Naive B cell (primary cell): Measurements from ENCODE around the gene ANKRD18B. TPM values are rescaled to one million over a fixed set of nuclear protein-coding genes. Genes with fewer than 3 reads are reported as not detected.
"Not testable (repeated sequence)": the region's sequence is repeated elsewhere in the genome, so short reads cannot be mapped to it uniquely, and the experiment has no call there.

ENCODE experiments used
- ATAC-seq, 2 donors: fragments of 150-1000 bp; cut with Tn5 transposase; 2 replicates each; pipeline ENCODE4 v1.10.0; 2021; ENCODE audit warnings: low read depth in 2 of 2, mild to moderate bottlenecking in 2 of 2, moderate library complexity in 2 of 2
- DNase-seq: peaks from one replicate; pipeline ENCODE4 v3.0.0; 2022
- H3K27ac Mint-ChIP-seq, 6 donors: one replicate each; pipeline ENCODE4 v1.8.0; 2020 to 2022; ENCODE audit warnings: mild to moderate bottlenecking in 6 of 6, mixed read lengths in 6 of 6, moderate library complexity in 5 of 6, inconsistent platforms in 2 of 6
- H3K27me3 Mint-ChIP-seq, 3 donors: one replicate each; pipeline ENCODE4 v1.8.0; 2021 to 2022; ENCODE audit warnings: mixed read lengths in 3 of 3, mild to moderate bottlenecking in 1 of 3
- H3K36me3 Mint-ChIP-seq, 2 donors: one replicate each; pipeline ENCODE4 v1.8.0; 2020 to 2022; ENCODE audit warnings: mixed read lengths in 2 of 2, inconsistent platforms in 1 of 2, mild to moderate bottlenecking in 1 of 2
- H3K4me1 Mint-ChIP-seq, 3 donors: one replicate each; pipeline ENCODE4 v1.8.0; 2020 to 2022; ENCODE audit warnings: mixed read lengths in 3 of 3, inconsistent platforms in 1 of 3, mild to moderate bottlenecking in 1 of 3, moderate library complexity in 1 of 3
- H3K4me3 Mint-ChIP-seq, 8 donors: one replicate each; pipeline ENCODE4 v1.8.0; 2020 to 2022; ENCODE audit warnings: mild to moderate bottlenecking in 8 of 8, mixed read lengths in 8 of 8, moderate library complexity in 8 of 8, inconsistent platforms in 2 of 8
- H3K9me3 Mint-ChIP-seq, 7 donors: one replicate each; pipeline ENCODE4 v1.8.0; 2020 to 2022; ENCODE audit warnings: mixed read lengths in 7 of 7, mild to moderate bottlenecking in 5 of 7, inconsistent platforms in 2 of 7, moderate library complexity in 1 of 7
- polyA plus RNA-seq, 6 donors: library from polyadenylated mRNA; unstranded; fragments of 300-500 nt; fragmentation: Illumina TruSeq; gene quantifications; one replicate each; pipeline ENCODE4 v1.2.3, GENCODE V29; 2021; ENCODE audit warnings: low read depth in 6 of 6

ANKRD18B gene
- polyA plus RNA-seq: not detected

- not testable (repeated sequence) for H3K9me3 Mint-ChIP-seq, H3K27ac Mint-ChIP-seq, H3K4me1 Mint-ChIP-seq, H3K36me3 Mint-ChIP-seq, DNase-seq
- H3K4me3 Mint-ChIP-seq: peak within 1 kb of the TSS; percentile 33 to 84 (median 66)
- H3K27me3 Mint-ChIP-seq: peaks cover 40 to 53% (median 51%) of the 10 kb centered on the region in 3 donors
- peak; percentile 56 to 68 for ATAC-seq
Observed at GRCh38 chr9:33523397-33524305, at the start of gene ANKRD18B. TSS of gene ANKRD18B (plus strand) at chr9:33524251. CDS start at chr9:33524490, 239 bp downstream.

- Mint-ChIP-seq H3K4me3 (peak overlapping the region in 4 of 8 donors; percentile 2 to 91 (median 61)), H3K9me3 (no peaks in the 10 kb centered on the region), H3K27me3 (no peaks in the 10 kb centered on the region), H3K4me1 (peaks cover 16 to 32% (median 28%) of the 10 kb centered on the region in 3 donors), H3K36me3 (peaks cover 7 to 10% of the 10 kb centered on the region in 2 donors), H3K27ac (no peak overlapping the region)
- ATAC-seq: no peak
- DNase-seq: no peak
Observed at GRCh38 chr9:33475357-33475756, 48.7 kb upstream of the ANKRD18B start.

GRCh38 chr9:33476503-33476902 lies 47.5 kb upstream of the ANKRD18B start:
- Mint-ChIP-seq H3K4me1 (peaks cover 13 to 29% (median 23%) of the 10 kb centered on the region in 3 donors), H3K9me3 (no peaks in the 10 kb centered on the region), H3K27me3 (no peaks in the 10 kb centered on the region), H3K4me3 (peak overlapping the region in 1 of 8 donors; percentile 72), H3K27ac (no peak overlapping the region), H3K36me3 (peaks cover 2 to 4% of the 10 kb centered on the region in 2 donors)
- no peak for ATAC-seq
- DNase-seq: no peak

GRCh38 chr9:33480106-33480505 lies 43.9 kb upstream of the ANKRD18B start:
- Mint-ChIP-seq H3K4me3 (no peak overlapping the region), H3K27me3 (no peaks in the 10 kb centered on the region), H3K4me1 (no peaks in the 10 kb centered on the region), H3K9me3 (no peaks in the 10 kb centered on the region), H3K36me3 (no peaks in the 10 kb centered on the region), H3K27ac (no peak overlapping the region)
- no peak for DNase-seq
- no peak for ATAC-seq

GRCh38 chr9:33480976-33481375 lies 43.1 kb upstream of the ANKRD18B start:
- ATAC-seq (no peak), DNase-seq (no peak)
- Mint-ChIP-seq H3K36me3 (no peaks in the 10 kb centered on the region), H3K27me3 (no peaks in the 10 kb centered on the region), H3K27ac (no peak overlapping the region), H3K4me3 (no peak overlapping the region), H3K4me1 (no peaks in the 10 kb centered on the region), H3K9me3 (no peaks in the 10 kb centered on the region)

- not testable (repeated sequence) for H3K4me3 Mint-ChIP-seq, H3K36me3 Mint-ChIP-seq, H3K9me3 Mint-ChIP-seq, DNase-seq, H3K27ac Mint-ChIP-seq, ATAC-seq, H3K27me3 Mint-ChIP-seq, H3K4me1 Mint-ChIP-seq
Observed at GRCh38 chr9:33485312-33485711, 38.7 kb upstream of the ANKRD18B start.

- no peaks in the 10 kb centered on the region for H3K9me3 Mint-ChIP-seq
- no peak for ATAC-seq
- H3K27ac Mint-ChIP-seq: no peak overlapping the region
- H3K27me3 Mint-ChIP-seq: peaks cover 0 to 7% (median 6%) of the 10 kb centered on the region in 3 donors
- no peak overlapping the region for H3K4me3 Mint-ChIP-seq
- no peaks in the 10 kb centered on the region for H3K36me3 Mint-ChIP-seq
- no peak for DNase-seq
- H3K4me1 Mint-ChIP-seq: no peaks in the 10 kb centered on the region
Observed at GRCh38 chr9:33489066-33489465, 35.0 kb upstream of the ANKRD18B start.

- H3K4me1 Mint-ChIP-seq, DNase-seq, H3K27me3 Mint-ChIP-seq, H3K9me3 Mint-ChIP-seq, H3K27ac Mint-ChIP-seq, ATAC-seq, H3K36me3 Mint-ChIP-seq, H3K4me3 Mint-ChIP-seq: not testable (repeated sequence)
Observed at GRCh38 chr9:33493819-33494218, 30.2 kb upstream of the ANKRD18B start.

- Mint-ChIP-seq H3K9me3 (no peaks in the 10 kb centered on the region), H3K36me3 (no peaks in the 10 kb centered on the region), H3K27me3 (no peaks in the 10 kb centered on the region), H3K27ac (no peak overlapping the region), H3K4me3 (no peak overlapping the region), H3K4me1 (no peaks in the 10 kb centered on the region)
- DNase-seq (no peak), ATAC-seq (no peak)
Observed at GRCh38 chr9:33498387-33498786, 25.7 kb upstream of the ANKRD18B start.

GRCh38 chr9:33506626-33507370 lies 17.3 kb upstream of the ANKRD18B start:
- Mint-ChIP-seq H3K4me1 (peaks cover 0 to 11% (median 8%) of the 10 kb centered on the region in 3 donors), H3K27ac (peak overlapping the region in 1 of 6 donors; percentile 46), H3K27me3 (peaks cover 4 to 11% (median 8%) of the 10 kb centered on the region in 3 donors), H3K9me3 (no peaks in the 10 kb centered on the region), H3K4me3 (no peak overlapping the region), H3K36me3 (no peaks in the 10 kb centered on the region)
- DNase-seq (no peak), ATAC-seq (no peak)

GRCh38 chr9:33510262-33511183 lies 13.5 kb upstream of the ANKRD18B start:
- H3K4me1 Mint-ChIP-seq: peaks cover 0 to 11% (median 8%) of the 10 kb centered on the region in 3 donors
- H3K27me3 Mint-ChIP-seq: peaks cover 4 to 30% (median 16%) of the 10 kb centered on the region in 3 donors
- peak overlapping the region; percentile 88 to 96 (median 92) for H3K4me3 Mint-ChIP-seq
- peak; percentile 55 to 56 for ATAC-seq
- no peaks in the 10 kb centered on the region for H3K36me3 Mint-ChIP-seq
- H3K9me3 Mint-ChIP-seq: peaks cover 0 to 3% (median 0%) of the 10 kb centered on the region in 7 donors
- no peak for DNase-seq
- peak overlapping the region in 2 of 6 donors; percentile 61 to 93 for H3K27ac Mint-ChIP-seq

GRCh38 chr9:33511184-33511517 lies 12.9 kb upstream of the ANKRD18B start:
- H3K36me3 Mint-ChIP-seq, DNase-seq, H3K9me3 Mint-ChIP-seq, ATAC-seq: not testable (repeated sequence)
- Mint-ChIP-seq H3K4me1 (peaks cover 0 to 11% (median 8%) of the 10 kb centered on the region in 3 donors), H3K27ac (peak overlapping the region in 2 of 6 donors; percentile 61 to 93), H3K27me3 (peaks cover 4 to 30% (median 16%) of the 10 kb centered on the region in 3 donors), H3K4me3 (peak overlapping the region; percentile 88 to 96 (median 92))

GRCh38 chr9:33512535-33512934 lies 11.5 kb upstream of the ANKRD18B start:
- not testable (repeated sequence) for ATAC-seq, H3K27ac Mint-ChIP-seq, H3K9me3 Mint-ChIP-seq, DNase-seq, H3K36me3 Mint-ChIP-seq
- peaks cover 0 to 11% (median 8%) of the 10 kb centered on the region in 3 donors for H3K4me1 Mint-ChIP-seq
- H3K4me3 Mint-ChIP-seq: peak overlapping the region in 1 of 8 donors; percentile 10
- H3K27me3 Mint-ChIP-seq: peaks cover 4 to 30% (median 16%) of the 10 kb centered on the region in 3 donors
